ENCODE measurements around the gene ZFP36L2.

Gene ZFP36L2

DNA sequence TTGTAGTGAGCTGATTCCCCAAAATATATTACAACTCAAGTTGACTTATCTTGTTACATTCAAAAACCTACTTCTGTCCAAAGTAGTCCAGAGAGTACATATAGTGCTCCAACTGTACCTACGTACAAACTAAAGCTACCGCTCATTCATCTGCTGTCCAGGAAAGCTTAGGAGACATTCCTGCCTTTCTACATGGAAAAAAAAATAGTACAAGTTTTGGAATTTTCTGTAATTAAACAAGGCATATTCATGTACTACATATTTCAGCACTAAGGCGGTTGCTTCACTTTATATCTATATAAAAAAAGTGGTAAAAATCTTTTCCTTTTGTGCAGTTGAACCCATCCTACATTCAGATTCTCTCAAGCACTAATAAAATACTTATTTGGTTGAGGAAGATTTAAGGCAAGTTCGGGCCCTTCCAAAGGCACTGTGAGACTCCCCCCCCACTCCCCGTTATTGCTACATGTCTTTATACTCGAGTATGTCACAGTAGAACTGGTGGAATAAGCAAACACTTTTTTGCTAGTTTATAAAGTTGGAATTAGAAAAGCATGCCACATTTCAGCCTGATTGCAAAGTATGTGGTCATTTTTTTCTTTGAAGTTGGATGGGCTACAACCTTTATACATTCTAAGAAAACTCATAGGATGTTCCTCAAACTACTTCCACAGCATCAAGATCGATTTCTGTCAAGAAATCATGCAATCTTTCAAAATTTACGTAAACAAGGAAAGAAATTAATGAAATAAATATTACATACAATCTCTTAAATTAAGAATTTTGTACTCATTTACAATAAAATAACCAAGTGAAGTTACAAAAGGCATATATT, 3.7 kb downstream of the ZFP36L2 start:
- peak overlapping the region; percentile 88 for H3K4me3 ChIP-seq (ENCODE audit: low read depth, low read length)

DNA sequence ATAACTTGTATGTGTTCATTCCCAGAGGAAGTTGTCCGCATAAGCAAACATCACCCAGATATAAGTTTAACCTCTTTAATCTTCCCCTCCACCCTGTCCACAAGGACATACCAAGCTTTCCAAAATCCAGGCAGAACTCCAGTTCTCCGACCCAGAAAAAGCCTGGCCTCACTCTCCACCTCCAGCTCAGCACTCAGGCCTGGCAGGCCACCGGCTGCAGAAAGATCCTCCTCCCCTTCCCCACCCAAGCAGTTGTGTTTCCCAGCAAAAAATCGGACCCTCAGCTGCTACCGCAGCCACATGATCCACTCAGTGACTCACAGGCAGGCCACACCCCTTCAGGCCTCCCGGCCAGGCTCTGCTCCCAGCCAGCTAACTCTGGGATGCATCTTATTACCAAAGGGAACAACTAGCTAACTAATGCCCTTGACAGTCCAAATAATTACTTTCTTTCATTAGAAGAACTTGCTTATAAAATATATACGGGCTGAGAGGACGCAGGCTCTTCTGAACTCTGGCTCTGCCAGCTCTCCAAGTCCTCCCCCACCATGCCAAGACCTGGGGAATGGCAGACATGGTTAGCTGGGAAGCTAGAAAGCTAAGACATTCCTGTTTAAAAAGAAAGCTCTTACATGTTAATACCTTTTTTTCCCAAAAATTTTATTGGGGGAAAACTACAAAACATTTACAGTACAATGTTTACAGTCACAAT, 4.5 kb downstream of the ZFP36L2 start:
- TF ChIP-seq, protein P1, sequence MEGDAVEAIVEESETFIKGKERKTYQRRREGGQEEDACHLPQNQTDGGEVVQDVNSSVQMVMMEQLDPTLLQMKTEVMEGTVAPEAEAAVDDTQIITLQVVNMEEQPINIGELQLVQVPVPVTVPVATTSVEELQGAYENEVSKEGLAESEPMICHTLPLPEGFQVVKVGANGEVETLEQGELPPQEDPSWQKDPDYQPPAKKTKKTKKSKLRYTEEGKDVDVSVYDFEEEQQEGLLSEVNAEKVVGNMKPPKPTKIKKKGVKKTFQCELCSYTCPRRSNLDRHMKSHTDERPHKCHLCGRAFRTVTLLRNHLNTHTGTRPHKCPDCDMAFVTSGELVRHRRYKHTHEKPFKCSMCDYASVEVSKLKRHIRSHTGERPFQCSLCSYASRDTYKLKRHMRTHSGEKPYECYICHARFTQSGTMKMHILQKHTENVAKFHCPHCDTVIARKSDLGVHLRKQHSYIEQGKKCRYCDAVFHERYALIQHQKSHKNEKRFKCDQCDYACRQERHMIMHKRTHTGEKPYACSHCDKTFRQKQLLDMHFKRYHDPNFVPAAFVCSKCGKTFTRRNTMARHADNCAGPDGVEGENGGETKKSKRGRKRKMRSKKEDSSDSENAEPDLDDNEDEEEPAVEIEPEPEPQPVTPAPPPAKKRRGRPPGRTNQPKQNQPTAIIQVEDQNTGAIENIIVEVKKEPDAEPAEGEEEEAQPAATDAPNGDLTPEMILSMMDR (IDR thresholded peaks at IDR 0.05; ENCODE audit: low read depth, low read length) = no peak
- peak overlapping the region; percentile 88 for H3K4me3 ChIP-seq (ENCODE audit: low read depth, low read length)

More for the DNA sequence above, 3.7 kb downstream of the ZFP36L2 start:
- TF ChIP-seq, protein P1 (IDR thresholded peaks at IDR 0.05; ENCODE audit: low read depth, low read length) = no peak

DNA sequence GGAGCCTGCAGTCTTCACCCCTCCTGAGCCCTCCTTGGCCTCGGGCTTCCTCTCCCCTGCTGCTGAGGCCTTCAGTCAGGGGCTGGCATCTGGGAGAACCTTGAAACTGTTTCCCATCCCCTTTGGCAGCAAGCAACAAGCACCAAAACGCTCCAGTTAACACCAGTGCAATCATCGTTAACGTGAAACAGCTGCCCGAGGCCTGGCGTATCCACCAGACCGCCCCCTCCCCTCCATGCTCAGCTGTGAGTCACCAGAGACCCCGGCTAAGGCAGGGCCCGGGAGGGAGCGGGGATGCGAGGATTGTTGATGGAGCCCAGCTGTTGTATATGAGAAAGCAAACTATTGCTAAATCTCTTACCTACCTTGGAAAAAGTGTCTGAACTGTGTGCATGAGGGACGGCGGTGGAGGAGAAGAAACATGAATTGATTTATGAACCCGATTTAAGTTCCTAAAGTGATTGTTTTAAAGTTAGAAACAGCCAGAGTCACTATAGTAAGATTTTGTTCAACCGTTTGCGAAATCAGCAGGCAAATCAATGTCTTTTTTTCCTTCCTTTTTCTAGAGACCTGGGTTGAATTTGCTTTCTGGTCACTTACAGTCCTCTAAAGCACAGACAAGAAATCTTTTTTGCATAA, 5.2 kb downstream of the ZFP36L2 start:
- TF ChIP-seq, protein P1 (IDR thresholded peaks at IDR 0.05; ENCODE audit: low read depth, low read length) = no peak
- peak overlapping the region; percentile 88 for H3K4me3 ChIP-seq (ENCODE audit: low read depth, low read length)

DNA sequence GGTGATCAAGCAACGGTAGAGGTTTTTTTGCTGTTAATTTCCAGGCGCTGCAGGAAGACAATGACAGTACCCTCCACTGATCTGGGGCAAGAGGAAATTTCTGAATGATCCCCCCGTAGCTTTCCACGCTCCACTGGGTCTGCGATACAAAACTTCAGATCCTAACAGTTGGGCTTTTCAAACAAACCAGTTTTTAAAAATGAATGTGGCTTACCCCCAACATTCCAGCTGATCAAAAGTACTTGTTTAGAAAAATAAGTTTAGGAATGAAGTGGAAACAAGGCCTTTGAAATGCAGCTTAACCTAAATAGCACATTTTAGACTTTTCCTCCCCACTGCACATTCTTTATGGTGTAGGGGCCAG, 5.7 kb downstream of the ZFP36L2 start:
- TF ChIP-seq, protein P1 (IDR thresholded peaks at IDR 0.05; ENCODE audit: low read depth, low read length) = no peak
- peak overlapping the region; percentile 88 for H3K4me3 ChIP-seq (ENCODE audit: low read depth, low read length)

DNA sequence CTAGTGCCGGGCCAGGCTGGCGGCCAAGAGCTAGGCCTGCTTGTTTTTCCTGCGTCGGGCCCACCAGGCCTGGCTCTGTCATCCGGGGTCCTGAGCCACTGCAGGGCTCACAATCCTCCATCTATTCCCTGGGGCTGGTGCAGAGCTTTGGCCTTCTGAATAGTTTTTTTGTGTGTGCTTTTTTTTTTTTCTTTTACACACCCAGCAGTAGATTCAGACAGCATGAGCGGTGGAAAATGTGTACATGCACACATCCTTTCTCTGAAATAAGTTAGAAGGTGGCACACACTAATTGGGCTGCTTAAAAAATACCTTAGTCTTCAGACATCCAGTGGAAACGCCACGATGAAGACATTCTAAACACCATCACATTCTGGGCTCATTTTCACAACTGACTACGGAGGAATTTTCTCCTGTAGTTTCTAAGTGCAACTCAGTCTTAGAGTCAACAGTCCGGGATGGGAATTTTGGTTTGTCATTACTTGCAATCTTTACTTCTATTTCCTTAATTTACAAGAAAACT, 6.1 kb downstream of the ZFP36L2 start:
- peak overlapping the region; percentile 88 for H3K4me3 ChIP-seq (ENCODE audit: low read depth, low read length)
- TF ChIP-seq, protein P1 (IDR thresholded peaks at IDR 0.05; ENCODE audit: low read depth, low read length) = no peak

DNA sequence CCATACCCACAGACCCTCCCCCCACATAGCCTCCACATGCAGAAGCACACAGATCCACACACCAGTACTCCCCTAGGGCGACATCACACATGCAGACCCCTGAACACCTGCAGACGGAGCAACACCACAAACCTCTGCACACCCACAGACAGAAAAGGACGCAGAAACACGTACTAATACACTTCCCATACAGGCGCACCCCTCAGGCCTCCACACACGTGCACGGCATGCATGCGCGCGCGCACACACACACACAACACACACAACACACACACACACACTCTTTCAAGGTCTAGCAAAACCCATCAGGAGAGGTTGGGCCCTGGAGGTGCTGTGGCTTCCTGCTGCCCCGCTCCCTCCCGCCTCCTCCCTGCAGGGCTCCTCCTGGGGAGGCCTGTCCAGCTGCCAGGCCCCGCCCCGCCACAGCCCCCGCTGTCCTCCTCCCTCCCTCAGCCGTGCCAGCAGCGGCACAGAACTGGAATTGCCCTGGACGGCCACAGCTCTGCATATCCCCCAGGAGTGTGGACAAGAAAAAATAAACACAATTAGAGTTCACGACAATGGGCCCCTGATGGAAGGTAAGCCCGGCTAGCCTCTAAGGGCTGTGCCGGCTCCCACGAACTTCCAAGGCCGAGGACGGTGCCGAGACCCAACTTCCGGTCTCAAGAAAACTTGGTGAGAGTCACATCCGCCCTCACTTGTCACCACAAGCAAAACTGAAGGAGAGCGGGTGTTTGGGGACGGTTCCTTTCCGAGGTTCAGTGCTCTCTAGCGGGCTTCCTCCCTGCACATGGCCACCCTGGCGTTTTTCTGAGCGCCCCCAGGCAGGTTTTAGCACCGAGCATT, 6.8 kb downstream of the ZFP36L2 start:
- TF ChIP-seq, protein P1 (IDR thresholded peaks at IDR 0.05; ENCODE audit: low read depth, low read length) = no peak
- peak overlapping the region; percentile 88 for H3K4me3 ChIP-seq (ENCODE audit: low read depth, low read length)
